ENCODE results near the gene PIP5K1C. TPM values are rescaled to one million over a fixed set of nuclear protein-coding genes. Genes with fewer than 3 reads are reported as not detected.
A peak's percentile ranks its signal among the peaks of the same experiment; 100 is the strongest.
"Not testable (repeated sequence)": the region's sequence is repeated elsewhere in the genome, so short reads cannot be mapped to it uniquely, and the experiment has no call there.

The PIP5K1C gene
- total RNA-seq, 2 experiments from 2014 or later: 19.7 to 20.0 TPM

DNA sequence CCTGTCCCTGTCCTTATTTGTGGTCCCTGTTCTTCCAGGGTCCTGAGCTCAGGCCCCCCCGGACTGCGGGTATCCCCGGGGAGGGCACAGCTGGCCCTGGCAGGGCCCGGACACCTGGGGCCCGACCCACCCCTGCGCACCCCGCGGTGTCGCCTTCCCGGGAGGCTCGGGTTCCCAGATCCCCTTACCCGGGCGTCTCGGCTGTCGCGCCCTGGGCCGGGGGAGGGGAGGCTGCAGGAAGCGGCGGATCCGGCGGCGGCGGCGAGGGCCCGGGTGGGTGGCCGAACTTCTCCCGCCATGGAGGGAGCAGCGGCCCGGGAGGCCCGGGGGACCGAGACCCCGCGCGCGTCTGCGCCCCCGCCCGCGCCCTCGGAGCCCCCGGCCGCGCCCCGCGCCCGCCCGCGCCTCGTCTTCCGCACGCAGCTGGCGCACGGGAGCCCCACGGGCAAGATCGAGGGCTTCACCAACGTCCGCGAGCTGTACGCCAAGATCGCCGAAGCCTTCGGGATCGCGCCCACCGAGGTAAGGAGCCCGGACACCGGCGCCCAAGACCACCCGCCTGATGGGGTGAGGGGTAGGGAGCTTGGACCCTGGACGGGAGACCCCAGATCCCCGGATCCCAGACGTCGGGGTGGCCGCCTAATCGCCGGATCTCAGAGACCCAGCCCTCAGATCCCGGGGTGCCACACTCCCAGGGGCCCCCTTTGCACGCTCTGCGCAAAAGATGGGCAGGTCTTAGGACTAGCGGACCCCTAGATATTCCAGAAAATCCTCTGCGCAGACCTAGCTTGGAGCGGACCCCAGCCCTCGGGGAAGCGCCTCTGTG lies 114.8 kb downstream of the PIP5K1C start, which contains the start of gene GIPC3:
Gene GIPC3, plus strand, starts transcription at position 178 of the 826 bp plus-strand sequence. Its CDS starts 120 bp downstream, at position 298.
- Mint-ChIP-seq H3K4me1 (ENCODE audit: low read depth) (no peaks in the 10 kb centered on the region), H3K4me3 (no peak within 1 kb of the TSS), H3K27me3 (ENCODE audit: low read depth) (peaks cover 4% of the 10 kb centered on the region), H3K27ac (no peak within 1 kb of the TSS), H3K9me3 (ENCODE audit: insufficient read depth) (no peaks in the 10 kb centered on the region), H3K36me3 (ENCODE audit: low read depth) (no peaks in the 10 kb centered on the region)
- ChIA-PET CTCF (interaction anchor here (0.8 to 1.3 kb wide), 7 partner anchors 12 to 144 kb away, joined by 3 to 5 read pairs (median 3); no protein-coding TSS in a partner anchor), POLR2A (interaction anchor here (0.9 kb wide), 1 partner anchor 27 kb away, joined by 3 read pairs; no protein-coding TSS in a partner anchor)
- ATAC-seq (peak; percentile 39), DNase-seq (no peak)

DNA sequence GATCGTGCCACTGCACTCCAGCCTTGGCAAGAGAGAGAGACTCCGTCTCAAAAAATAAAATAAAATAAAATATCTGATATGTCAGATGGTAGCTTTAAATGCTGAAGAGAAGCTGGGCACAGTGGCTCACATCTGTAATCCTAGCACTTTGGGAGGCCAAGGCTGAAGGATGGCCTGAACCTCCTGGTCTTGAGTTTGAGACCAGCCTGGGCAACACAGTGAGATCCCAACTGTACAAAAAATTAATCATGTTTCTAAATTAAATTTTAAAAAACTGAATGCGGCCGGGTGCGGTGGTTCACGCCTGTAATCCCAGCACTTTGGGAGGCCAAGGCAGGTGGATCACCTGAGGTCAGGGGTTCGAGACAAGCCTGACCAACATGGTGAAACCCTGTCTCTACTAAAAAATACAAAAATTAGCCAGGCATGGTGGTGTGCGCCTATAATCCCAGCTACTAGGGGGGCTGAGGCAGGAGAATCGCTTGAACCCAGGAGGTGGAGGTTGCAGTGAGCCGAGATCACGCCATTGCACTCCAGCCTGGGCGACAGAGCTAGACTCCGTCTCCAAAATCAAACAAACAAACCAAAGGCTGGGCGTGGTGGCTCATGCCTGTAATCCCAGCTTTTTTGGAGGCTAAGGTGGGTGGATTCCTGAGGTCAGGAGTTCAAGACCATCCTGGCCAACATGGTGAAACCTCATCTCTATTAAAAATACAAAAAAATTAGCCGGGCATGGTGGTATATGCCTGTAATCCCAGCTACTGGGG lies 116.0 kb downstream of the PIP5K1C start:
- POLR2A ChIA-PET; DNase-seq; H3K9me3 Mint-ChIP-seq (ENCODE audit: insufficient read depth); H3K4me3 Mint-ChIP-seq; H3K36me3 Mint-ChIP-seq (ENCODE audit: low read depth); ATAC-seq; CTCF ChIA-PET; H3K4me1 Mint-ChIP-seq (ENCODE audit: low read depth); H3K27ac Mint-ChIP-seq; H3K27me3 Mint-ChIP-seq (ENCODE audit: low read depth): not testable (repeated sequence)

DNA sequence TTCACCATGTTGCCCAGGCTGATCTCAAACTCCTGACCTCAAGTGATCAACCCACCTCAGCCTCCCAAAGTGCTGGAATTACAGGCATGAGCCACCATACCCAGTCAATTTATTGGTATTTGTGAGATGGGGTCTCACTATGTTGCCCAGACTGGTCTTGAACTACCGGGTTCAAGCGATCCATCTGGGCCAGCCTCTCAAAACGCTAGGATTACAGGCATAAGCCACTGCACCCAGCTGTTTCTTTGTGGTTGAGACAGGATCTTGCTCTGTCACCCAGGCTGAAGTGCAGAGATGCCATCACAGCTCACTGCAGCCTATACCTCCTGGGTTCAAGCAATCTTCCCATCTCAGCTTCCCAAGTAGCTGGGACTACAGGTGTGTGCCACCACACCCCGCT lies 118.5 kb downstream of the PIP5K1C start:
- DNase-seq; H3K27me3 Mint-ChIP-seq (ENCODE audit: low read depth); H3K4me1 Mint-ChIP-seq (ENCODE audit: low read depth); H3K4me3 Mint-ChIP-seq; POLR2A ChIA-PET; ATAC-seq; H3K36me3 Mint-ChIP-seq (ENCODE audit: low read depth); H3K9me3 Mint-ChIP-seq (ENCODE audit: insufficient read depth); H3K27ac Mint-ChIP-seq: not testable (repeated sequence)
- CTCF ChIA-PET: interaction anchor here (1.1 kb wide), 1 partner anchor 36 kb away, joined by 3 read pairs; no protein-coding TSS in a partner anchor

Other genes starting within 250 kb of the PIP5K1C start
- gene SMIM24, start 219.9 kb downstream of the PIP5K1C start, total RNA-seq: 1 to 10 TPM; 2.5 to 3.5 TPM
- not detected for gene SMIM44, start 217.0 kb downstream of the PIP5K1C start, total RNA-seq
- gene DOHH, start 199.8 kb downstream of the PIP5K1C start, total RNA-seq: 10 to 100 TPM; 14.6 to 16.1 TPM
- gene FZR1, start 194.2 kb downstream of the PIP5K1C start, total RNA-seq: 10 to 100 TPM; 72.7 to 81.6 TPM
- gene TEKTIP1, start 161.3 kb downstream of the PIP5K1C start, total RNA-seq: 1 to 10 TPM; 8.3 to 9.4 TPM
- 10 to 100 TPM; 61.0 to 63.5 TPM for gene MFSD12, start 142.9 kb downstream of the PIP5K1C start, total RNA-seq
- 10 to 100 TPM; 45.0 to 51.2 TPM for gene HMG20B, start 127.5 kb downstream of the PIP5K1C start, total RNA-seq
- gene GIPC3, start 115.0 kb downstream of the PIP5K1C start, total RNA-seq: under 1 TPM; 0.26 to 0.31 TPM
- 1 to 10 TPM; 2.6 to 2.8 TPM for gene TBXA2R, start 93.6 kb downstream of the PIP5K1C start, total RNA-seq
- gene CACTIN, start 73.7 kb downstream of the PIP5K1C start, total RNA-seq: 10 to 100 TPM; 31.2 to 37.0 TPM
- 1 to 10 TPM; 1.3 TPM for gene TJP3, start 7.9 kb upstream of the PIP5K1C start, total RNA-seq
- 10 to 100 TPM; 39.6 to 40.5 TPM for gene APBA3, start 61.2 kb upstream of the PIP5K1C start, total RNA-seq
- 10 to 100 TPM; 66.9 to 71.4 TPM for gene MRPL54, start 62.2 kb upstream of the PIP5K1C start, total RNA-seq
- gene RAX2, start 71.8 kb upstream of the PIP5K1C start, total RNA-seq: not detected
- 10 to 100 TPM; 39.9 to 44.0 TPM for gene MATK, start 85.9 kb upstream of the PIP5K1C start, total RNA-seq
- gene ZFR2, start 168.6 kb upstream of the PIP5K1C start, total RNA-seq: under 1 TPM; 0.24 to 0.42 TPM
- gene ATCAY, start 180.2 kb upstream of the PIP5K1C start, total RNA-seq: not detected
- not detected for gene NMRK2, start 232.6 kb upstream of the PIP5K1C start, total RNA-seq

Measured in activated CD8-positive, alpha-beta T cell treated with anti-CD3 and anti-CD28 coated beads, Interleukin-2, amount 10 ng/mL, durations not matched to agents 7 days and 5 days (primary cell).